VCaP (cell line): ENCODE results near the gene TENM3.

ENCODE experiments used
- H3K27ac ChIP-seq: fragments of 450-650 bp; 2 replicates; pipeline ENCODE4 v1.5.1; 2017
- CTCF ChIP-seq: fragments of 450-650 bp; conservative IDR thresholded peaks from 2 replicates; pipeline ENCODE4 v1.5.1; 2017; ENCODE audit warnings: mild to moderate bottlenecking, moderate library complexity

The TENM3 gene

GRCh38 chr4:182518421-182518820 is 275.2 kb downstream of the TENM3 start:
- no peak overlapping the region for H3K27ac ChIP-seq
- TF ChIP-seq CTCF = no peak

- H3K27ac ChIP-seq = no peak overlapping the region
- TF ChIP-seq CTCF = no peak
These were observed 276.3 kb downstream of the TENM3 start for GRCh38 chr4:182519528-182519927.

- no peak overlapping the region for H3K27ac ChIP-seq
- TF ChIP-seq CTCF = no peak
These were observed 277.8 kb downstream of the TENM3 start for GRCh38 chr4:182521011-182521410.

- no peak overlapping the region for H3K27ac ChIP-seq
- no peak for TF ChIP-seq CTCF
These were observed 285.6 kb downstream of the TENM3 start for GRCh38 chr4:182528819-182529218.

- no peak for TF ChIP-seq CTCF
- no peak overlapping the region for H3K27ac ChIP-seq
These were observed 287.2 kb downstream of the TENM3 start for GRCh38 chr4:182530451-182530850.

GRCh38 chr4:182531555-182532162 is 288.5 kb downstream of the TENM3 start:
- no peak overlapping the region for H3K27ac ChIP-seq
- TF ChIP-seq CTCF = no peak

- H3K27ac ChIP-seq = no peak overlapping the region
- TF ChIP-seq CTCF = no peak
These were observed 289.2 kb downstream of the TENM3 start for GRCh38 chr4:182532441-182532840.

GRCh38 chr4:182533964-182534363 is 290.8 kb downstream of the TENM3 start:
- TF ChIP-seq CTCF = no peak
- no peak overlapping the region for H3K27ac ChIP-seq
